DND-41 (cell line): ENCODE results near the gene MKI67.

ENCODE experiments used
- CTCF ChIP-seq: IDR thresholded peaks from 2 replicates; pipeline ENCODE4 v1.5.1; 2012; ENCODE audit warnings: borderline replicate concordance, low read length, moderate library complexity, mild to moderate bottlenecking; ENCODE audit not compliant: poor library complexity, severe bottlenecking; ENCODE audit errors: extremely low read depth
- EZH2 ChIP-seq: IDR thresholded peaks from 3 replicates; pipeline ENCODE4 v1.6.1; 2012; ENCODE audit warnings: borderline replicate concordance, low read depth, mild to moderate bottlenecking, moderate library complexity, low read length, inconsistent platforms; ENCODE audit not compliant: severe bottlenecking

GRCh38 chr10:128165536-128165935 is 39.3 kb upstream of the MKI67 start:
- TF ChIP-seq CTCF: no peak
- no peak for TF ChIP-seq EZH2
